PC-3 (cell line): ENCODE data around the gene SLC5A6. TPM values are rescaled to one million over a fixed set of nuclear protein-coding genes. Genes with fewer than 3 reads are reported as not detected.
A peak's percentile ranks its signal among the peaks of the same experiment; 100 is the strongest.

Experiments used
- ATAC-seq: fragments of 200-7000 bp; cut with Tn5 transposase; 2 replicates; pipeline ENCODE4 v1.9.1; 2020; ENCODE audit warnings: mild to moderate bottlenecking, moderate library complexity
- BruUV-seq: library from RNA; stranded (reverse); fragments of 400-500 nt; replicated peaks from 2 replicates; lab custom pipeline; 2021; lab: Mats Ljungman, UMichigan
- CTCF ChIA-PET: fragments of 300-600 bp; sonication (Branson Sonifier 250); formaldehyde crosslinking; loops from one replicate; lab custom pipeline; 2022; ENCODE audit warnings: antibody characterized with exemption; lab: Charles Lee
- POLR2A ChIA-PET: fragments of 300-600 bp; sonication (Branson Sonifier 250); formaldehyde crosslinking; loops from one replicate; lab custom pipeline; 2022; ENCODE audit warnings: antibody characterized with exemption; ENCODE audit not compliant: unreplicated experiment; lab: Charles Lee
- DNase-seq: peaks from one replicate; pipeline ENCODE4 v3.0.0-alpha.2; 2015
- H2AFZ ChIP-seq: fragments of 300-600 bp; sonication (generic); 2 replicates; pipeline ENCODE4 v1.6.0; 2016; ENCODE audit warnings: antibody characterized with exemption, low read length
- H3F3A ChIP-seq: fragments of 300-600 bp; sonication (generic); one replicate; pipeline ENCODE4 v1.6.0; 2017; ENCODE audit warnings: antibody characterized with exemption, low read length, control low read depth, mild to moderate bottlenecking; ENCODE audit not compliant: unreplicated experiment
- H3K27ac ChIP-seq: fragments of 300-600 bp; sonication (generic); 2 replicates; pipeline ENCODE4 v1.5.1; 2016; ENCODE audit warnings: mild to moderate bottlenecking, low read length
- H3K27me3 ChIP-seq: fragments of 300-600 bp; sonication (generic); 2 replicates; pipeline ENCODE4 v1.6.1; 2016; ENCODE audit warnings: low read length, mixed read lengths
- H3K36me3 ChIP-seq: fragments of 300-600 bp; sonication (generic); 2 replicates; pipeline ENCODE4 v1.6.1; 2016; ENCODE audit warnings: low read depth, mixed run types, low read length, mixed read lengths
- H3K4me1 ChIP-seq: fragments of 300-600 bp; sonication (generic); 2 replicates; pipeline ENCODE4 v1.5.1; 2016; ENCODE audit warnings: low read length; ENCODE audit not compliant: insufficient read depth
- H3K4me2 ChIP-seq: fragments of 300-600 bp; sonication (generic); 2 replicates; pipeline ENCODE4 v1.6.0; 2016; ENCODE audit warnings: low read length
- H3K4me3 ChIP-seq: fragments of 300-600 bp; sonication (generic); 2 replicates; pipeline ENCODE4 v1.5.1; 2016; ENCODE audit warnings: mild to moderate bottlenecking, low read length, mixed read lengths
- H3K79me2 ChIP-seq: fragments of 300-600 bp; sonication (generic); 2 replicates; pipeline ENCODE4 v1.6.1; 2017; ENCODE audit warnings: low read length, mixed read lengths
- H3K9ac ChIP-seq: fragments of 300-600 bp; sonication (generic); 2 replicates; pipeline ENCODE4 v1.6.0; 2016; ENCODE audit warnings: mild to moderate bottlenecking, low read length
- H3K9me2 ChIP-seq: fragments of 300-600 bp; sonication (generic); replicated peaks from 2 replicates; pipeline ENCODE4 v1.6.1; 2016; ENCODE audit warnings: mixed run types, low read length, mixed read lengths
- H3K9me3 ChIP-seq: fragments of 300-600 bp; sonication (generic); 2 replicates; pipeline ENCODE4 v1.6.1; 2016; ENCODE audit warnings: low read length, mixed read lengths
- H4K20me1 ChIP-seq: fragments of 300-600 bp; sonication (generic); 2 replicates; pipeline ENCODE4 v1.6.1; 2016; ENCODE audit warnings: low read length, mixed read lengths
- EZH2 ChIP-seq: fragments of 300-600 bp; sonication (generic); IDR thresholded peaks from one replicate; pipeline ENCODE4 v1.6.1; 2017; ENCODE audit warnings: antibody characterized with exemption, mild to moderate bottlenecking, low read length; ENCODE audit not compliant: unreplicated experiment
- EZH2phosphoT487 ChIP-seq: fragments of 300-600 bp; sonication (generic); IDR thresholded peaks from 2 replicates; pipeline ENCODE4 v1.6.1; 2018; ENCODE audit warnings: mild to moderate bottlenecking, antibody characterized with exemption, low read length, borderline replicate concordance
- intact Hi-C: fragments of 100-400 bp; cut with micrococcal nuclease; formaldehyde crosslinking; loops from 2 replicates; pipeline ENCODE4 v1.9.0; 2023
- total RNA-seq: library from RNA; depleted of rRNA; stranded (reverse); fragments of >200 nt; gene quantifications from 2 replicates; pipeline ENCODE4 v1.2.3, GENCODE V29; 2014
- TF ChIP-seq, protein P1 (sequence below): fragments of 300-600 bp; sonication (generic); conservative IDR thresholded peaks from 2 replicates; pipeline ENCODE4 v1.5.1; 2017; ENCODE audit warnings: antibody characterized with exemption, low read depth, mild to moderate bottlenecking, low read length

Gene SLC5A6
- total RNA-seq, 1 experiment from 2014 or later = 48.1 TPM

DNA sequence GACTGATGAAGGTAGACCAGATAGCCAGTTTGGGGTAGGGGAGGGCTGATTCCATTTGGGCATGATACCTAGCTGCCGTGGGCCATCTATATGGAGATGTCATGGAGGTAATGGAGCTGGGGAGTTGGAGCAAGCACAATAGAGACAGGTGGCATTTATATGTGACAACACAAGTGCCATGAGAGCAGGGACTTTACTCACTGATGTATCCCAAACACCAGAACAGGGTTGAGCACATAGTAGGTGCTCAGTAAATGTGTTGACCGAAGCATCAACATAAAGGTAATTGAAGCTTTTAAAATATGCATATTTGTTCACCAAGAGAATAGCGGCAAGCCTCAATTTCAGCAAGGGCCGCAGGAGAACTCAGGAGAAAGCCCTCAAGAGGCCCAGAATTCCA is 35.8 kb upstream of the SLC5A6 start:
- H3K9me2 ChIP-seq = no peaks in the 10 kb centered on the region
- no peak overlapping the region for H3K27ac ChIP-seq
- H4K20me1 ChIP-seq = no peaks in the 10 kb centered on the region
- H3K9ac ChIP-seq = no peak overlapping the region
- H3K4me2 ChIP-seq = no peak overlapping the region
- no TSS peak for BruUV-seq
- ChIA-PET POLR2A (no interaction called here), CTCF (no interaction called here)
- no peaks in the 10 kb centered on the region for H3F3A ChIP-seq
- H2AFZ ChIP-seq = no peak overlapping the region
- H3K4me1 ChIP-seq = peaks cover 11% of the 10 kb centered on the region
- DNase-seq (no peak), ATAC-seq (no peak)
- H3K36me3 ChIP-seq = peaks cover 18% of the 10 kb centered on the region
- H3K79me2 ChIP-seq = no peaks in the 10 kb centered on the region
- H3K9me3 ChIP-seq = no peaks in the 10 kb centered on the region
- H3K27me3 ChIP-seq = no peaks in the 10 kb centered on the region
- TF ChIP-seq EZH2 (no peak), EZH2phosphoT487 (no peak)
- TF ChIP-seq, protein P1, sequence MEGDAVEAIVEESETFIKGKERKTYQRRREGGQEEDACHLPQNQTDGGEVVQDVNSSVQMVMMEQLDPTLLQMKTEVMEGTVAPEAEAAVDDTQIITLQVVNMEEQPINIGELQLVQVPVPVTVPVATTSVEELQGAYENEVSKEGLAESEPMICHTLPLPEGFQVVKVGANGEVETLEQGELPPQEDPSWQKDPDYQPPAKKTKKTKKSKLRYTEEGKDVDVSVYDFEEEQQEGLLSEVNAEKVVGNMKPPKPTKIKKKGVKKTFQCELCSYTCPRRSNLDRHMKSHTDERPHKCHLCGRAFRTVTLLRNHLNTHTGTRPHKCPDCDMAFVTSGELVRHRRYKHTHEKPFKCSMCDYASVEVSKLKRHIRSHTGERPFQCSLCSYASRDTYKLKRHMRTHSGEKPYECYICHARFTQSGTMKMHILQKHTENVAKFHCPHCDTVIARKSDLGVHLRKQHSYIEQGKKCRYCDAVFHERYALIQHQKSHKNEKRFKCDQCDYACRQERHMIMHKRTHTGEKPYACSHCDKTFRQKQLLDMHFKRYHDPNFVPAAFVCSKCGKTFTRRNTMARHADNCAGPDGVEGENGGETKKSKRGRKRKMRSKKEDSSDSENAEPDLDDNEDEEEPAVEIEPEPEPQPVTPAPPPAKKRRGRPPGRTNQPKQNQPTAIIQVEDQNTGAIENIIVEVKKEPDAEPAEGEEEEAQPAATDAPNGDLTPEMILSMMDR = no peak
- H3K4me3 ChIP-seq = no peak overlapping the region
- intact Hi-C loops = no loop called here

DNA sequence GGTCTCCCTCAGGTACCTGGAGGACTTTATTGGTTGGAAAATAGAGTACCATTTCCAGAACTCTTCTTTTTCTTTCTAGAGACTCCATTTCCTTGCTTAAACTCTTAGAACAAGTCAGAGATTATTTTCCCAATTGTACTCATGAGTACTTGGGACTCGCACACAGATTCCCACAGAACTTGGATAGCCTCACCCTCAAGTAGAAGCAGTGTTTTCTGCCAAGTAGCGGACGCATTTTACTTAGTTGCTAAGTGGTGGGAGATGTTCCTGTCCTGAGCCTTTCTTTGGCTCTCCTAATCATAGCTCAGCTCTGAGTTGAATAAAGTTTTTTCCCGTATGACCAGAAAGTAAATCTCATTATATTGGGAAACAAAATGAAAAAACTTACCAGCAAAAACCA is 33.6 kb upstream of the SLC5A6 start:
- Histone ChIP-seq H3K36me3 (peaks cover 40% of the 10 kb centered on the region), H3K9me2 (no peaks in the 10 kb centered on the region), H3K79me2 (no peaks in the 10 kb centered on the region), H4K20me1 (no peaks in the 10 kb centered on the region), H3K9me3 (no peaks in the 10 kb centered on the region), H3K4me2 (no peak overlapping the region), H3K4me1 (peaks cover 11% of the 10 kb centered on the region), H2AFZ (no peak overlapping the region), H3K4me3 (no peak overlapping the region), H3K27me3 (no peaks in the 10 kb centered on the region), H3K9ac (no peak overlapping the region), H3F3A (no peaks in the 10 kb centered on the region), H3K27ac (no peak overlapping the region)
- DNase-seq = no peak
- no peak for ATAC-seq
- BruUV-seq = no TSS peak
- TF ChIP-seq EZH2 (no peak), EZH2phosphoT487 (no peak)
- TF ChIP-seq, protein P1 = no peak
- intact Hi-C loops = no loop called here
- ChIA-PET POLR2A (no interaction called here), CTCF (no interaction called here)

DNA sequence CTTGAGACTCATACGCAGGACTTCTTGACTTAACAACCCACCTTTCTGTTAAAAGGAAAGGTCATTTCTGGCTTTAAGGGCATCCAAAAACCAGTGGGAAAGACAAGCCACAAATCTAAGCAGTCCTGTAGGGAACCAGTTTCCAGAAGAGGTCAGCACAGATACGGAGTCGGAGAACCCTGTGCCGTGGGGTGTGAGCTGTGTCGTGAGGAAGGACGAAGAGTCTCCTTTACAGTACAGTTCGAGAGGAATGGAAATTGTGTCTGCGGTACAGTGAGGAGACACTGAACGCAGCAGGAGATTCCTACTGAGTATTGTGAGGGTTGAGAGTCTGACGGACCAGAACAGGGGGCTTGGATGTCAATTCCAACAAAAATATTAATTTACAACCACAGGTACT is 33.0 kb upstream of the SLC5A6 start:
- peaks cover 11% of the 10 kb centered on the region for H3K4me1 ChIP-seq
- no peak for ATAC-seq
- TSS peak; percentile 10 for BruUV-seq
- H3K4me3 ChIP-seq = no peak overlapping the region
- TF ChIP-seq EZH2 = no peak
- TF ChIP-seq, protein P1 = no peak
- TF ChIP-seq EZH2phosphoT487 = no peak
- H3K79me2 ChIP-seq = no peaks in the 10 kb centered on the region
- intact Hi-C loops = no loop called here
- ChIA-PET POLR2A (no interaction called here), CTCF (no interaction called here)
- DNase-seq = no peak
- H3K36me3 ChIP-seq = peaks cover 40% of the 10 kb centered on the region
- H3K9me2 ChIP-seq = no peaks in the 10 kb centered on the region
- no peaks in the 10 kb centered on the region for H3K9me3 ChIP-seq
- H2AFZ ChIP-seq = no peak overlapping the region
- no peak overlapping the region for H3K9ac ChIP-seq
- H3F3A ChIP-seq = no peaks in the 10 kb centered on the region
- no peak overlapping the region for H3K27ac ChIP-seq
- H3K4me2 ChIP-seq = no peak overlapping the region
- H3K27me3 ChIP-seq = no peaks in the 10 kb centered on the region
- H4K20me1 ChIP-seq = no peaks in the 10 kb centered on the region
